Neural cell (in vitro differentiated cells): ENCODE results near the gene GNG4. TPM values are rescaled to one million over a fixed set of nuclear protein-coding genes. Genes with fewer than 3 reads are reported as not detected.

Experiments
- H2AFZ ChIP-seq: fragments of 200-600, 300-800 bp; sonication (generic), shearing (Covaris generic); 2 replicates; pipeline ENCODE4 v1.6.0; 2014; ENCODE audit warnings: low read depth, mild to moderate bottlenecking, antibody characterized with exemption, low read length, moderate library complexity
- H3F3A ChIP-seq: fragments of 200-600 bp; shearing (Covaris generic); 2 replicates; pipeline ENCODE4 v1.6.1; 2016; ENCODE audit warnings: mild to moderate bottlenecking, moderate library complexity, mixed read lengths, antibody characterized with exemption, low read length; ENCODE audit not compliant: insufficient read depth, poor library complexity, severe bottlenecking
- H3K27ac ChIP-seq: fragments of 200-600, 300-800 bp; sonication (generic), shearing (Covaris generic); 2 replicates; pipeline ENCODE4 v1.5.1; 2014; ENCODE audit warnings: mild to moderate bottlenecking, low read length, moderate library complexity
- H3K27me3 ChIP-seq: fragments of 300-800, 200-600 bp; sonication (generic), shearing (Covaris generic); 2 replicates; pipeline ENCODE4 v1.6.0; 2014; ENCODE audit warnings: mild to moderate bottlenecking, low read depth, low read length, moderate library complexity; ENCODE audit not compliant: insufficient read depth
- H3K36me3 ChIP-seq: fragments of 300-800, 200-600 bp; sonication (generic), shearing (Covaris generic); 2 replicates; pipeline ENCODE4 v1.5.1; 2014; ENCODE audit warnings: mild to moderate bottlenecking, antibody characterized with exemption, low read length, moderate library complexity; ENCODE audit not compliant: insufficient read depth
- H3K4me2 ChIP-seq: fragments of 300-800, 200-600 bp; sonication (generic), shearing (Covaris generic); 2 replicates; pipeline ENCODE4 v1.6.0; 2014; ENCODE audit warnings: mild to moderate bottlenecking, low read length
- H3K4me3 ChIP-seq: fragments of 300-800, 200-600 bp; sonication (generic), shearing (Covaris generic); 2 replicates; pipeline ENCODE4 v1.5.1; 2014; ENCODE audit warnings: mild to moderate bottlenecking, low read length, moderate library complexity
- H3K79me2 ChIP-seq: fragments of 200-600 bp; shearing (Covaris generic); replicated peaks from 2 replicates; pipeline ENCODE4 v1.6.0; 2014; ENCODE audit warnings: mild to moderate bottlenecking, low read length, moderate library complexity; ENCODE audit not compliant: insufficient read depth
- H3K9ac ChIP-seq: fragments of 300-800, 200-600 bp; sonication (generic), shearing (Covaris generic); 2 replicates; pipeline ENCODE4 v1.6.1; 2016; ENCODE audit warnings: mild to moderate bottlenecking, low read length, mixed read lengths
- H3K9me2 ChIP-seq: fragments of 200-600 bp; shearing (Covaris generic); 2 replicates; pipeline ENCODE4 v1.6.1; 2016; ENCODE audit warnings: mild to moderate bottlenecking, low read length, mixed read lengths; ENCODE audit not compliant: insufficient read depth
- H3K9me3 ChIP-seq: fragments of 200-600, 300-800 bp; sonication (generic), shearing (Covaris generic); 2 replicates; pipeline ENCODE4 v1.6.1; 2016; ENCODE audit warnings: mild to moderate bottlenecking, mixed run types, low read length, moderate library complexity, mixed read lengths
- H4K20me1 ChIP-seq: fragments of 200-600 bp; shearing (Covaris generic); 2 replicates; pipeline ENCODE4 v1.6.1; 2016; ENCODE audit warnings: mild to moderate bottlenecking, mixed run types; ENCODE audit not compliant: insufficient read depth
- CTCF ChIP-seq: fragments of 450-650 bp; IDR thresholded peaks from 2 replicates; pipeline ENCODE4 v1.5.1; 2014; ENCODE audit warnings: antibody characterized with exemption, mild to moderate bottlenecking, moderate library complexity; ENCODE audit not compliant: poor library complexity, severe bottlenecking
- EP300 ChIP-seq: fragments of 450-650 bp; conservative IDR thresholded peaks from 2 replicates; pipeline ENCODE4 v1.6.1; 2014; ENCODE audit warnings: antibody characterized with exemption, mild to moderate bottlenecking, moderate library complexity; ENCODE audit not compliant: poor library complexity, severe bottlenecking
- EZH2 ChIP-seq: fragments of 200-600, 300-800 bp; shearing (Covaris generic), sonication (generic); IDR thresholded peaks from 2 replicates; pipeline ENCODE4 v1.6.1; 2014; ENCODE audit warnings: antibody characterized with exemption, low read length, borderline replicate concordance, mild to moderate bottlenecking; ENCODE audit not compliant: insufficient read depth, poor library complexity, severe bottlenecking
- MXI1 ChIP-seq: fragments of 450-650 bp; conservative IDR thresholded peaks from 2 replicates; pipeline ENCODE4 v1.6.1; 2014; ENCODE audit warnings: antibody characterized with exemption, mild to moderate bottlenecking; ENCODE audit not compliant: poor library complexity, severe bottlenecking
- POLR2AphosphoS5 ChIP-seq: IDR thresholded peaks from 2 replicates; pipeline ENCODE4 v1.6.1; 2012
- RAD21 ChIP-seq: fragments of 450-650 bp; conservative IDR thresholded peaks from 2 replicates; pipeline ENCODE4 v1.6.1; 2014; ENCODE audit warnings: antibody characterized with exemption, mild to moderate bottlenecking, moderate library complexity
- REST ChIP-seq: IDR thresholded peaks from 2 replicates; pipeline ENCODE4 v1.6.1; 2012; ENCODE audit warnings: borderline replicate concordance
- SMC3 ChIP-seq: fragments of 450-650 bp; conservative IDR thresholded peaks from 2 replicates; pipeline ENCODE4 v1.6.1; 2014; ENCODE audit warnings: antibody characterized with exemption, mild to moderate bottlenecking, moderate library complexity; ENCODE audit not compliant: poor library complexity
- TAF1 ChIP-seq: IDR thresholded peaks from 2 replicates; pipeline ENCODE4 v1.6.1; 2012; ENCODE audit warnings: low read depth
- polyA plus RNA-seq: library from polyadenylated mRNA; depleted of rRNA; stranded (reverse); fragments of >200 nt; gene quantifications from 2 replicates; pipeline ENCODE4 v1.2.3, GENCODE V29; 2014

The GNG4 gene
- polyA plus RNA-seq, 1 donor from 2014 or later: 63.2 TPM

- Histone ChIP-seq H3K9me3 (peaks cover 2% of the 10 kb centered on the region), H3K79me2 (no peaks in the 10 kb centered on the region), H3K27me3 (no peaks in the 10 kb centered on the region), H2AFZ (no peak overlapping the region), H3F3A (no peaks in the 10 kb centered on the region), H4K20me1 (no peaks in the 10 kb centered on the region), H3K36me3 (peaks cover 14% of the 10 kb centered on the region), H3K4me2 (no peak overlapping the region), H3K9ac (no peak overlapping the region), H3K4me3 (no peak overlapping the region), H3K9me2 (no peaks in the 10 kb centered on the region), H3K27ac (no peak overlapping the region)
- TF ChIP-seq REST (no peak), TAF1 (no peak), SMC3 (no peak), RAD21 (no peak), EP300 (no peak), MXI1 (no peak), POLR2AphosphoS5 (no peak), EZH2 (no peak), CTCF (no peak)
Observed at GRCh38 chr1:235588156-235588555, 61.4 kb downstream of the GNG4 start.

GRCh38 chr1:235586992-235587391 is 62.6 kb downstream of the GNG4 start:
- H3K36me3 ChIP-seq: peaks cover 14% of the 10 kb centered on the region
- no peak overlapping the region for H3K27ac ChIP-seq
- no peaks in the 10 kb centered on the region for H3K79me2 ChIP-seq
- no peak overlapping the region for H3K9ac ChIP-seq
- no peaks in the 10 kb centered on the region for H3K9me2 ChIP-seq
- H4K20me1 ChIP-seq: no peaks in the 10 kb centered on the region
- no peak overlapping the region for H3K4me2 ChIP-seq
- no peak overlapping the region for H3K4me3 ChIP-seq
- TF ChIP-seq REST: no peak
- TF ChIP-seq POLR2AphosphoS5: no peak
- TF ChIP-seq EP300: no peak
- no peak for TF ChIP-seq MXI1
- no peak for TF ChIP-seq TAF1
- TF ChIP-seq RAD21: no peak
- no peak for TF ChIP-seq SMC3
- TF ChIP-seq CTCF: no peak
- no peak for TF ChIP-seq EZH2
- no peak overlapping the region for H2AFZ ChIP-seq
- H3K27me3 ChIP-seq: no peaks in the 10 kb centered on the region
- peaks cover 2% of the 10 kb centered on the region for H3K9me3 ChIP-seq
- no peaks in the 10 kb centered on the region for H3F3A ChIP-seq
